Measurements from ENCODE around the gene MXRA8.

- no peak for TF ChIP-seq EZH2 (IDR thresholded peaks at IDR 0.05; ENCODE audit: borderline replicate concordance)
- TF ChIP-seq CTCF (IDR thresholded peaks at IDR 0.05; ENCODE audit: poor library complexity), result no peak
Observed at GRCh38 chr1:1303736-1304135, 54.6 kb downstream of the MXRA8 start.
